A549 (cell line): ENCODE data around the gene UNC5C.

Source experiments
- CHD4 ChIP-seq: fragments of 200-600 bp; sonication (generic); IDR thresholded peaks from 2 replicates; pipeline ENCODE4 v1.6.1; 2016; ENCODE audit warnings: antibody characterized with exemption, mild to moderate bottlenecking, borderline replicate concordance
- E2F6 ChIP-seq: IDR thresholded peaks from 2 replicates; pipeline ENCODE4 v1.6.1; 2012; ENCODE audit warnings: low read depth, borderline replicate concordance
- HMGXB4 ChIP-seq: fragments of 250-450 bp; sonication (Bioruptor Pico); IDR thresholded peaks from 2 replicates; pipeline ENCODE4 v1.5.0; 2021; ENCODE audit warnings: mild to moderate bottlenecking, moderate library complexity, borderline replicate concordance
- MYC ChIP-seq: IDR thresholded peaks from 2 replicates; pipeline ENCODE4 v1.6.1; 2012; ENCODE audit warnings: mild to moderate bottlenecking, inconsistent platforms, low read length, improper control_type of control experiment, borderline replicate concordance
- POLR2A ChIP-seq: IDR thresholded peaks from 2 replicates; pipeline ENCODE4 v1.6.1; 2012; ENCODE audit warnings: mild to moderate bottlenecking, low read length
- RAD21 ChIP-seq, 2 experiments: fragments of >200 bp in 1 of 2; sonication (Bioruptor Twin) in 1 of 2; formaldehyde crosslinking in 1 of 2; IDR thresholded peaks in 1 of 2; conservative IDR thresholded peaks in 1 of 2; 2 replicates in 1 of 2; 3 replicates in 1 of 2; pipeline ENCODE4 v1.6.1; 2012 to 2018; ENCODE audit warnings: inconsistent platforms in 1 of 2
- SMC3 ChIP-seq: fragments of >200 bp; sonication (Bioruptor Twin); formaldehyde crosslinking; IDR thresholded peaks from 3 replicates; pipeline ENCODE4 v1.6.1; 2018; ENCODE audit warnings: inconsistent platforms
- ZFP36 ChIP-seq: fragments of 450-650 bp; IDR thresholded peaks from 2 replicates; pipeline ENCODE4 v1.6.1; 2014; ENCODE audit warnings: borderline replicate concordance; ENCODE audit not compliant: partially characterized antibody
- TF ChIP-seq, protein P1 (sequence below): fragments of >200 bp; sonication (Bioruptor Twin); formaldehyde crosslinking; IDR thresholded peaks from 3 replicates; pipeline ENCODE4 v1.5.1; 2016

GRCh38 chr4:95379633-95380032, 169.1 kb downstream of the UNC5C start:
- TF ChIP-seq ZFP36 (no peak), POLR2A (no peak), MYC (no peak), RAD21 (conservative IDR thresholded peaks at IDR 0.05 in 1 of 2, IDR thresholded peaks at IDR 0.05 in 1 of 2) (no peak), E2F6 (no peak), SMC3 (no peak), HMGXB4 (CRISPR knock-in tag) (no peak), CHD4 (no peak)
- TF ChIP-seq, protein P1, sequence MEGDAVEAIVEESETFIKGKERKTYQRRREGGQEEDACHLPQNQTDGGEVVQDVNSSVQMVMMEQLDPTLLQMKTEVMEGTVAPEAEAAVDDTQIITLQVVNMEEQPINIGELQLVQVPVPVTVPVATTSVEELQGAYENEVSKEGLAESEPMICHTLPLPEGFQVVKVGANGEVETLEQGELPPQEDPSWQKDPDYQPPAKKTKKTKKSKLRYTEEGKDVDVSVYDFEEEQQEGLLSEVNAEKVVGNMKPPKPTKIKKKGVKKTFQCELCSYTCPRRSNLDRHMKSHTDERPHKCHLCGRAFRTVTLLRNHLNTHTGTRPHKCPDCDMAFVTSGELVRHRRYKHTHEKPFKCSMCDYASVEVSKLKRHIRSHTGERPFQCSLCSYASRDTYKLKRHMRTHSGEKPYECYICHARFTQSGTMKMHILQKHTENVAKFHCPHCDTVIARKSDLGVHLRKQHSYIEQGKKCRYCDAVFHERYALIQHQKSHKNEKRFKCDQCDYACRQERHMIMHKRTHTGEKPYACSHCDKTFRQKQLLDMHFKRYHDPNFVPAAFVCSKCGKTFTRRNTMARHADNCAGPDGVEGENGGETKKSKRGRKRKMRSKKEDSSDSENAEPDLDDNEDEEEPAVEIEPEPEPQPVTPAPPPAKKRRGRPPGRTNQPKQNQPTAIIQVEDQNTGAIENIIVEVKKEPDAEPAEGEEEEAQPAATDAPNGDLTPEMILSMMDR, result no peak
